Iris pigment epithelial cell (primary cell): ENCODE results near the gene DENND1C.
"Not testable (repeated sequence)": the region's sequence is repeated elsewhere in the genome, so short reads cannot be mapped to it uniquely, and the experiment has no call there.

Experiments
- DNase-seq: peaks from one replicate; pipeline ENCODE4 v3.0.0-alpha.2; 2011; ENCODE audit warnings: low read depth

DENND1C gene

GRCh38 chr19:6453951-6454565 lies 27.5 kb downstream of the DENND1C start:
- no peak for DNase-seq

GRCh38 chr19:6452899-6453298 lies 28.7 kb downstream of the DENND1C start:
- no peak for DNase-seq

- no peak for DNase-seq
Observed at GRCh38 chr19:6452223-6452614, 29.4 kb downstream of the DENND1C start.

GRCh38 chr19:6451583-6452222 lies 29.9 kb downstream of the DENND1C start:
- DNase-seq = no peak

- DNase-seq = no peak
Observed at GRCh38 chr19:6450166-6450565, 31.4 kb downstream of the DENND1C start.

GRCh38 chr19:6448045-6448444 lies 33.5 kb downstream of the DENND1C start:
- no peak for DNase-seq

- DNase-seq = no peak
Observed at GRCh38 chr19:6446452-6446851, 35.1 kb downstream of the DENND1C start.

- DNase-seq = no peak
Observed at GRCh38 chr19:6443986-6444385, 37.6 kb downstream of the DENND1C start.

GRCh38 chr19:6442087-6442688 lies 39.4 kb downstream of the DENND1C start:
- DNase-seq = no peak

- DNase-seq = no peak
Observed at GRCh38 chr19:6440905-6441304, 40.7 kb downstream of the DENND1C start.

- no peak for DNase-seq
Observed at GRCh38 chr19:6439743-6440142, 41.8 kb downstream of the DENND1C start.

- DNase-seq = no peak
Observed at GRCh38 chr19:6433663-6434062, 47.9 kb downstream of the DENND1C start, which contains the start of gene SLC25A41. TSS of gene SLC25A41 (minus strand) at chr19:6433763. CDS start at chr19:6433693, 70 bp downstream.

- DNase-seq = no peak
Observed at GRCh38 chr19:6433165-6433564, 48.4 kb downstream of the DENND1C start.

GRCh38 chr19:6431891-6432290 lies 49.7 kb downstream of the DENND1C start:
- DNase-seq = no peak

- no peak for DNase-seq
Observed at GRCh38 chr19:6429419-6430221, 52.0 kb downstream of the DENND1C start.

GRCh38 chr19:6428692-6429418 lies 52.7 kb downstream of the DENND1C start:
- not testable (repeated sequence) for DNase-seq

- DNase-seq = no peak
Observed at GRCh38 chr19:6427131-6427530, 54.5 kb downstream of the DENND1C start.

- no peak for DNase-seq
Observed at GRCh38 chr19:6425732-6426620, 55.6 kb downstream of the DENND1C start.

- peak; percentile 100 for DNase-seq
Observed at GRCh38 chr19:6424939-6425731, 56.5 kb downstream of the DENND1C start.
